Measurements from ENCODE around the gene G6PC2.

G6PC2 gene

GRCh38 chr2:168949324-168949723 lies 48.2 kb downstream of the G6PC2 start:
- H3K4me3 ChIP-seq = no peak overlapping the region
- no peak for DNase-seq (ENCODE audit: low spot score)
- TF ChIP-seq CTCF (IDR thresholded peaks at IDR 0.05) = no peak
- H3K27ac ChIP-seq = no peak overlapping the region

GRCh38 chr2:168951871-168952270 lies 50.8 kb downstream of the G6PC2 start:
- H3K4me3 ChIP-seq = no peak overlapping the region
- DNase-seq (ENCODE audit: low spot score) = no peak
- TF ChIP-seq CTCF (IDR thresholded peaks at IDR 0.05) = no peak
- no peak overlapping the region for H3K27ac ChIP-seq

GRCh38 chr2:168952424-168952823 lies 51.3 kb downstream of the G6PC2 start:
- no peak for TF ChIP-seq CTCF (IDR thresholded peaks at IDR 0.05)
- Histone ChIP-seq H3K4me3 (no peak overlapping the region), H3K27ac (no peak overlapping the region)
- DNase-seq (ENCODE audit: low spot score) = no peak

- DNase-seq (ENCODE audit: low spot score) = no peak
- no peak for TF ChIP-seq CTCF (IDR thresholded peaks at IDR 0.05)
- Histone ChIP-seq H3K4me3 (no peak overlapping the region), H3K27ac (no peak overlapping the region)
Observed at GRCh38 chr2:168954256-168954655, 53.2 kb downstream of the G6PC2 start.

GRCh38 chr2:168955321-168955720 lies 54.2 kb downstream of the G6PC2 start:
- no peak for TF ChIP-seq CTCF (IDR thresholded peaks at IDR 0.05)

GRCh38 chr2:168956392-168956791 lies 55.3 kb downstream of the G6PC2 start:
- no peak overlapping the region for H3K27ac ChIP-seq
- no peak overlapping the region for H3K4me3 ChIP-seq
- no peak for DNase-seq (ENCODE audit: low spot score)
- TF ChIP-seq CTCF (IDR thresholded peaks at IDR 0.05) = no peak

More at GRCh38 chr2:168955321-168955720, 54.2 kb downstream of the G6PC2 start:
- no peak for DNase-seq (ENCODE audit: low spot score)
- no peak overlapping the region for H3K4me3 ChIP-seq
- H3K27ac ChIP-seq = no peak overlapping the region

All from coronary artery (tissue), 2 donors.